DMS 273 (cell line): Measurements from ENCODE around the gene MS4A15.
A peak's percentile ranks its signal among the peaks of the same experiment; 100 is the strongest.
"Not testable (repeated sequence)": the region's sequence is repeated elsewhere in the genome, so short reads cannot be mapped to it uniquely, and the experiment has no call there.

Source experiments
- DNase-seq: peaks from one replicate; lab custom pipeline; 2025; ENCODE audit not compliant: unreplicated experiment; lab: John Stamatoyannopoulos, UW

MS4A15 gene

DNA sequence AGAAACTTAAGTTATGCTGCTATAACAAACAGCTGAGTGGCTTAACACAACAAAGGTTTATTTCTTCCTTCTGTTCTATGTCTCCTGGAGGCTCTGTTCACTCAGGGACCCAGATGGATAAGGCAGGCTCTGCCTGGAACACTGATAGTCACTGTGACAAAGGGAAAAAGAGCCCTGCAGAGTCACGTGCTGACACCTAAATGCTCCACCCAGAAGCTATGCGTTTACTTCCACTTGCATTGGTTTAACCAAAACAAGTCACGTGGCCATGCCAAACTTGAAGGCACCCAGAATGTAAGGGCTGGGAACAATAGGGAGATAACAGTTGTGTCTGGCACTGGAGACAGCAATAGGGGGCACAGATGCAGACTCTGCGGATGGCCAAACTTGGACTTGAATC, 3.4 kb upstream of the MS4A15 start:
- no peak for DNase-seq

DNA sequence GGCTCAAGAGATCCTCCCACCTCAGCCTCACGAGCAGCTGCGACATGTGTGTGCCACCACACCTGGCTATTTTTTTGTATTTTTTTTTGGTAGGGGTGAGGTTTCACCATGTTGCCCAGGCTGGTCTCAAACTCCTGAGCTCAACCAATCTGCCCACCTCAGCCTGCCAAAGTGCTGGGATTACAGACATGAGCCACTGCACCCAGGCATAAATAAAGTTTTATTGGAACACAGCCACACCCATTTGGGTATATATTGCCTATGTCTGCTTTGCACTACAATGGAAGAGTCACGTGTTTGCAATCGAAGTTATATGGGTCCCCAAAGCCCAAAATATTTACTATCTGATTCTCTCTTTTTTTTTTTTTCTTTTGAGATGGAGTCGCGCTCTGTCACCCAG, 1.8 kb upstream of the MS4A15 start:
- no peak for DNase-seq

GRCh38 chr11:60757231-60757800, 649 bp downstream of the MS4A15 start:
- no peak for DNase-seq

GRCh38 chr11:60758671-60759070, 2.0 kb downstream of the MS4A15 start:
- DNase-seq = not testable (repeated sequence)

GRCh38 chr11:60759438-60760225, 3.0 kb downstream of the MS4A15 start:
- DNase-seq = not testable (repeated sequence)

DNA sequence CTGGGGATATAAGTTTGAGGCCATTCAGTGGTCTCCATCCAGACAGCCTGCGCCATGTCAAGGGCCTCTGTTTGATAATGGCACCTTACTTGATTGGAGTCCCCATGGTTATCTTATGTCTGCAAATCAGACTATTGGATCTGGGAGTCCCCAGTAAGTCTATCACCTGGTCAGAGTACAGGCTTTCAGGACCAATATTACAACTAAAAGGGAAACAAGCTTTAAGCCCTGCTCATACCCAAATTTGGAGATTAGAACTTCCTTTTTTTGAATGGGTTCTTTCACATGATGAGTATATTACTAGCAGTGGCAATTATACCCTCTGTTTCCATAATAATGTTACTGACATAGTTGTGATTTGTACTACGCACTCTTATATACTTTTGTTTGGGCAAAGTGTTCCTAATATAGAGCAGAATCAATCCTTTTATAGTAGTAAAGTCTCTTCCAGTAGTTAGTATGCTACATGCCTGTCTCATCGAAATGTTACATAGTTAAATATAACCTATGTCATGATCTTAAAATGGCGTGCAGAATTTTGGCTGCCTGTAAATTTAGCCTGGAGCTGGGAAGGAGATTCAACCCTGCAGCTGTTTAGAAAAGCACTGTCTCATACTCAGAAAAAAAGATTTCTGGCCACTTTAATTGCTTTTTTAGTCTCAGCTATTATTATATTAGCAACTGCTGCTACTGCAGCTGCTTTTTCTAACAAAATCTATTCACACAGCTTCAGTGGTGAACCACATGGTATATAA, 4.9 kb downstream of the MS4A15 start:
- DNase-seq = no peak

DNA sequence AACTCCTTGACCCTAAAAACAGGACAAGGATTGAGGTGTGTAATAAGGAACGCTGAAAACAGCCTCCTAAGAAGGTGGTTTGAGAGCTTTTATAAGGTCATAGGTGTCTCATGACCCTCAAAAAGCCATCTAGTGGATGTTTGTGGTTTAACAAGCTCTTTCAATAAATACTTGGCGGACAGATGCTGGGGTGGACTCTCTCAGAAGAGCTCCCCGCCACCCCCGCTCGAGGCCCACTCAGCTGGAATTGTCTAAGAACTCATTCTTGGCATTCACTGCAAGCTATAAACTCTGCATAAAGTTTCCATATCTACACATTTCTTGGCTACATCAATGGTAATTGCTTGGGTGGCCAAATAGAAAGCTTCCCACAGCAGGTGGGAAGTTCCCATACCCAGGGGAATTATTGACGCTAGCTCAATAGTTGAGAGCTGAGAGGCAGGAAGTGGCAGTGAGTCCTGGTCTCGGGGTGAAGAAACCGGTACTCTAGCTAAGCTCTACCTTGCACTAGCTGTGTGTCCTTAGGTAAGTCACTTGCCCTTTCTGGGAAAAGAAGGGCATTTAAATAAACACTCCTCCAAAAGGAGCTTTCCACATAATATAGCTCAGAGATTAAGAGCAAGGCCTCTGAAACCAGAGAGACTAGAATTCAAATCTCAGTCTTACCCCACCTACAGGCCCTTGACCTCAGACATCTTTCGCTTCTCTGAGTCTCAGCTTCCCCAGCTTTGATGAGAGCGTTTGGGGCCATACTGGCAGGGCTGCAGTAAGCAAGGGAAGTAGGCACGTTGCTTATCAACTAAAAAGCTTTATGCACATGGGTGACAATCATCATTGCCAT, 6.4 kb downstream of the MS4A15 start:
- DNase-seq = peak; percentile 60

DNA sequence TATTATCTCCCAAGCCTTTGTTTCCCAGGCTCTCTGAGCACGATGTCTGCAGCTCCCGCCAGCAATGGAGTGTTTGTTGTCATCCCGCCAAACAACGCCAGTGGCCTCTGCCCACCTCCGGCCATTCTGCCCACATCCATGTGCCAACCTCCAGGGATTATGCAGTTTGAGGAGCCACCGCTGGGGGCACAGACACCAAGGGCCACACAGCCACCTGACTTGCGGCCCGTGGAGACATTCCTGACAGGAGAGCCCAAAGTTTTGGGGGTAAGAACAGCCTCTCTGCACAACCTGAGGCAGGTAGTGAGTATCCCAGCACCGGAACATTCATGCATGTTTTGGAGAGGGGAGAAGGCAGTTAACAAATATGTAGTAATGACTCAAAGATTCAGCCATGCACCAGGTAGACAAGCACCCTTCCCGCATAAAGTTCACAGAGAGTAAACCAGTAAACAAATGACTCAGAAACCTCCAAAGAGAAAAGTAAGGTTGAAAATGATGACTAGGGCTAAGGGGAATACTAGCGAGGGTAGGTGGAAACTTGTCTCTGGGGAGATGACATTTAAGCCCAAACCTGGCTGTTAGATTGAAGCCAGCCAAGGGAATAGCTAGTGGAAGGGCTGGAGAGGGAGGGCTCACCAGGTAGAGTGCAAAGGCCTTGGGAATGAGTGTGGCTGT, 7.2 kb downstream of the MS4A15 start:
- DNase-seq = no peak

- DNase-seq = no peak
These were observed 8.2 kb downstream of the MS4A15 start for GRCh38 chr11:60764879-60765278.

DNA sequence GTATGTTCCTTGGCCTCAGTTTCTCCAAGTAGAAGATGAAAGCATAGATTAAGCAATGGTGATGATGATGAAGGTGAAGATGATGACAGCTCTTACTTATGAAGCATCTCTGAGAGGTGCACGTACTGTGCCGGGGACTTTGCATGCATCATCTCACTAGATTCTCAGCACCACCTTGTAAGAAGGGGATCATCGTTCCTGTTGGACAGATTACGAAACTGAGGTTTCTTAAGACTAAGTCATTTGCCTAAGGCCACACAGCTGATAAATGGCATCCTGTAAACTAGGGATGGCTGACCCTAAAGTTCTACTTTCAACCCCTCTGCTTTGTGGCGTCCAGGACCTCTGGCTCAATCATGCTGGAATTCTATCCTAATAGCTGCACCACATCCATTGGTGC, 8.7 kb downstream of the MS4A15 start:
- no peak for DNase-seq

- no peak for DNase-seq
These were observed 9.9 kb downstream of the MS4A15 start for GRCh38 chr11:60766547-60766946.

- DNase-seq = no peak
These were observed 10.7 kb downstream of the MS4A15 start for GRCh38 chr11:60767388-60767811.

DNA sequence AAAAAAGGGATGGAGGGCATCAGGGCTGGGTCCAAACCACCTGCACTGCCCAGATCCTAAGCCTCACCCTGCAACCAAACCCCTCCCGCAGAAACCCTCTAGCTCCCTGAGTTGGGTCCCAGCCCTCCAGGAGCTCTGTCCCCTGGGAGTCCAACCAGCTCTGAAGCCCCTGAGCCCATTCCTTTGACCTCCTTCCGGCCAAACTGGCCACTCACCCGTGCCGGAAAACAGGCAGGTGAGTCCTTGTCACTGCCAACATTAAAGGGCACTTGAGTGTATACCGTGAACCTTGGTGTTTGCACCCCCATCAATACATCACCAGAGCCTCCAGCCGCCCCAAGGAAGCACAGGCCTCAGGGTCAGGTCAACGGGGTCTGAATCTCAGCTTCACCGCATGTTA, 11.5 kb downstream of the MS4A15 start:
- no peak for DNase-seq

GRCh38 chr11:60769273-60769672, 12.6 kb downstream of the MS4A15 start:
- DNase-seq = no peak

DNA sequence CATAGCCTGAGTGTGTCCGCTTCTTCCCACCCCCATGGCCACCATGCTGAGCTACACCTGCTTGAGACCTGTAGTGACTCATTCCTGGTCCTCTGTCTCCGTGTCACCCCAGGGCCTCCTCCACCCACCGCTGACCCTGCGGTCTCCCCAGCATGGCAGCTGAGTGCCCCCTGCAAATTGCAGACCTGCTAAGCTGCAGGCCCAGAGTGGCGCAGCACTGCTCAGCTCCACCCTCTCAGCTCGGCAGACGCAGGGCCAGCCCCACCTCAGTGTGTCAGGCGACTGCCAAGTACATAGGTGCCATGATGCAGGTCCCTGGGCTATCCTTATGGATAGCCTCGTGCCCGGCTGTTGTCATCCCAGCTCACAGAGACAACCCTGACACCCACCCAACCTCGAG, 13.1 kb downstream of the MS4A15 start:
- DNase-seq = no peak

DNA sequence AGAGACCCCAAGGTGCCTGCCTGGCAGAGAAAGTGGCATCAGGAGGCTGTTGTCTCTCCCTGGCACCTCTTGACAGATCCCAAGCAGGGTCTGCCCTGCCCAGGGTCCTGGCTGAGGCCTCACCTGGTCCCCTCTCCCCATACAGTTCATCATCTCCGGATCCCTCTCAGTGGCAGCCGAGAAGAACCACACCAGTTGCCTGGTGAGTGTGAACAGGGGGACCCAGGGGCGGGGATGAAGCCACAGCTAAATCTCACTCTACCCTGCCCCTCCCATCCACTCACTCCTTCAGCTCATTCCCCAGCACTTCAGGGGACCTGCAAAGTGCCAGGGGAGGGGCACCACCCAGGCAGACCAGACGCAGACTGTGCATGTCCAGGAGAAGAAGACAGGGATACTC, 14.5 kb downstream of the MS4A15 start:
- no peak for DNase-seq

DNA sequence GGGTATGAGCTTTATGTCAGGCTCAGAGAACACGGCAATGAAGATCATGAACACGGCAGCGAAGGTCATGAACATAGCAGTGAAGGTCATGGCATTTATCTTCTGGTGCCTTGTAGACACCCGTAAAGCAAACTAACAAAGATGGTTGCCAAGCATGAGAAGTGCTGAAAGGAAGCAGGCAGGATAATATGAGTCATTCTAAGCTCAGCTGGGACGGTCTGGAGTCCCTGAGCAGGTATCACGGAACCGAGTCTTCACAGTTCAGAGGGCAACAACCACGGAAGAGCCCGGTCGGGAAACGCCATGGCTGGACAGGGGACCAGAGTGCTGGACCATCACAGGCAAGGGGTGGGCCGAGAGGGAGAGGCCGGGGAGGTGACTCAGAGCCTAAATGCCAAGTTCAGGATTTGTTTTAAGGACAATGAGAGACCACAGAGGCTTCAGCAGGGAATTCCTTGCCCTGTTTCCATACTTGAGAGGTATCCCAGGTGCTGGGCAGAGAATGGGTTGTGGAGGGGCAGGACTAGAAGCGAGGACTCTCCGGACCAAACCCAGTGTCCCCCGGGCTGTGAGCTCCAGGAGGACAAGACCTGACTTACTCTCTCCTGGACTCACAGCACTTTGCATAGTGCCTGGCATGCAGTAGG, 15.3 kb downstream of the MS4A15 start:
- DNase-seq = no peak

DNA sequence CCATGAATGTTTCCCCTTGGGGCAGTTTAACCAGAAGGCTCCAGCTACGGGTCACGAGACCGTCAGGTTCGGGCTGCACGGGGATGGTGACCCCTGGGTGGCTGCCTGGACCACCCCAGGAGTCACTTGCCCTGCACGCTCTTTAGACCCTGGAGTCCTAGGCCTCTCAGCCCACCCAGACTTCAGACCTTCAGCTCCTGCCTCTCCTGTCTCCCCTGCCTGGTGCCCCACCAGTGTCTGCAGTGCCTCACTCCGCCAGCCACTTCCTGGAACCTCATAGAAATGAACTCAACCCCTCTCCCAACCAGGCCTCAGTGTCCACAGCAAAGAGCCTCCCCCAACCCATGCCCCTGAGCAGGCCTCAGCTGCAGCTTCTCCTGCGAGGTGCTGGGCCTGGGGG, 16.0 kb downstream of the MS4A15 start:
- DNase-seq = no peak

DNA sequence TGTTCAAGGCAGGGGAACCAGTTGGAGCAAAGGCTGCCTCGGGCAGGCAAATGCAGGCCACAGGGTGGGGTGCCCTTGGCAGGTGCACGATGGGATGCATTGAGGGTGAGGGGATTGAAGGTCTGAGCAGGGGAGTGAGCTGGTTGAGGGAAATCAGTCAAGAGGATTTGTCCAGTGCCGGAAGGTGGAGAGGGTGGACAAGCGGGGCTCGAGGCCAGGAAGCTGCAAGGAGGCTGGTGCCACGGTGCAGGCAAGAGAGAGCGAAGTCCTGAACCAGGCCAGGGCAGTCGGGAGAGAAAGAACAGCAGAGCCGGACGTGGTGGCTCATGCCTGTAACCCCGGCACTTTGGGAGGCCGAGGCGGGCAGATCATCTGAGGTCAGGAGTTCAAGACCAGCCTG, 18.1 kb downstream of the MS4A15 start:
- no peak for DNase-seq

GRCh38 chr11:60775420-60775961, 18.8 kb downstream of the MS4A15 start:
- DNase-seq = peak; percentile 95
